Spleen (tissue), 7 donors: Measurements from ENCODE around the gene USP5.

Source experiments
- CTCF ChIP-seq, 11 experiments: fragments of 200-600 bp in 7 of 11; fragments of 450-650 bp in 4 of 11; sonication (generic) in 4 of 11; IDR thresholded peaks in 8 of 11; conservative IDR thresholded peaks in 3 of 11; 1 replicate in 7 of 11; 2 replicates in 4 of 11; pipeline versions ENCODE4 v1.4.0 to v1.8.0; 2016 to 2021; ENCODE audit warnings: antibody characterized with exemption in 11 of 11, inconsistent platforms in 4 of 11, mild to moderate bottlenecking in 1 of 11
- POLR2A ChIP-seq, 3 donors: fragments of 450-650 bp; IDR thresholded peaks; one replicate each; pipeline ENCODE4 v1.5.1; 2017; ENCODE audit warnings: antibody characterized with exemption in 3 of 3, mild to moderate bottlenecking in 1 of 3
- POLR2AphosphoS5 ChIP-seq, 3 donors: sonication (generic); formaldehyde crosslinking; IDR thresholded peaks; one replicate each; pipeline ENCODE4 v1.5.1; 2017; ENCODE audit warnings: antibody characterized with exemption in 3 of 3
- donor health status: DM: no; HTN: no; CAD: no; lungs with moderate emphysema.
- donor health status: DM: no; HTN: no; CAD: no.
- donor health status: DM: no; HTN: no; CAD: no.

GRCh38 chr12:6842075-6842474, 9.9 kb upstream of the USP5 start:
- TF ChIP-seq CTCF (IDR thresholded peaks at IDR 0.05 in 8 of 11, conservative IDR thresholded peaks at IDR 0.05 in 3 of 11) = no peak
- TF ChIP-seq POLR2A (IDR thresholded peaks at IDR 0.05) = no peak
- TF ChIP-seq POLR2AphosphoS5 (IDR thresholded peaks at IDR 0.05) = no peak
